Transverse colon (tissue), 4 donors: ENCODE data around the gene ZG16. TPM values are rescaled to one million over a fixed set of nuclear protein-coding genes. Genes with fewer than 3 reads are reported as not detected.
A peak's percentile ranks its signal among the peaks of the same experiment; 100 is the strongest.

Experiments
- DNase-seq: peaks from one replicate; pipeline ENCODE4 v3.0.0-alpha.2; 2019
- H3K27ac ChIP-seq, 4 donors: fragments of 200-600 bp; sonication (generic); 2 replicates each; pipeline ENCODE4 v1.5.1; 2016 to 2018; ENCODE audit warnings: inconsistent platforms in 4 of 4
- H3K27me3 ChIP-seq: fragments of 200-600 bp; sonication (generic); 2 replicates; pipeline ENCODE4 v1.5.1; 2017; ENCODE audit warnings: inconsistent platforms
- H3K36me3 ChIP-seq, 4 donors: fragments of 200-600 bp; sonication (generic); 2 replicates each; pipeline ENCODE4 v1.5.1; 2017 to 2019; ENCODE audit warnings: inconsistent platforms in 4 of 4
- H3K4me1 ChIP-seq, 4 donors: fragments of 200-600 bp; sonication (generic); 2 replicates each; pipeline ENCODE4 v1.5.1; 2017 to 2020; ENCODE audit warnings: inconsistent platforms in 4 of 4
- H3K4me3 ChIP-seq, 4 donors: fragments of 200-600 bp; sonication (generic); 1 replicate in 1 of 4; 2 replicates in 3 of 4; pipeline versions ENCODE4 v1.5.1 to v1.6.1; 2017 to 2019; ENCODE audit warnings: inconsistent platforms in 4 of 4
- H3K9me3 ChIP-seq, 2 donors: fragments of 200-600 bp; sonication (generic); 2 replicates each; pipeline ENCODE4 v1.5.1; 2017 to 2019; ENCODE audit warnings: inconsistent platforms in 2 of 2
- EP300 ChIP-seq: sonication (generic); formaldehyde crosslinking; IDR thresholded peaks from one replicate; pipeline ENCODE4 v1.6.1; 2017; ENCODE audit warnings: antibody characterized with exemption, low read depth
- POLR2A ChIP-seq: fragments of 450-650 bp; IDR thresholded peaks from one replicate; pipeline ENCODE4 v1.6.1; 2016; ENCODE audit warnings: antibody characterized with exemption, mild to moderate bottlenecking, moderate library complexity
- POLR2AphosphoS5 ChIP-seq, 3 donors: sonication (generic); formaldehyde crosslinking; IDR thresholded peaks; one replicate each; pipeline ENCODE4 v1.6.1; 2016; ENCODE audit warnings: antibody characterized with exemption in 3 of 3
- WGBS, 2 donors: methylation state at CpG; one replicate each; pipeline ENCODE4 v1.1.5; 2018; ENCODE audit warnings: low coverage in 1 of 2; 5-methylcytosine and 5-hydroxymethylcytosine counted together
- in situ Hi-C, 4 donors: fragments of 200-750 bp; cut with MboI; loops; one replicate each; pipeline versions ENCODE4 v1.15.0 to v1.15.1; 2017; ENCODE audit warnings: low sequenced_read_pairs in 3 of 4, low pct_ligation_motif_present in 1 of 4, low pct_unique_long_range_greater_than_20kb in 1 of 4
- intact Hi-C: fragments of 100-400 bp; cut with DNase I; formaldehyde crosslinking; loops from one replicate; pipeline ENCODE4 v1.15.1; 2023; ENCODE audit warnings: low total_unique reads
- total RNA-seq, 4 donors: library from RNA; depleted of rRNA; stranded (reverse); fragments of >200 nt; gene quantifications; one replicate each; pipeline ENCODE4 v1.1.0, GENCODE V29; 2016
- TF ChIP-seq, protein P1 (sequence below), 5 experiments: fragments of 200-600 bp in 3 of 5; fragments of 450-650 bp in 2 of 5; sonication (generic) in 3 of 5; IDR thresholded peaks; 1 replicate in 2 of 5; 2 replicates in 3 of 5; pipeline ENCODE4 v1.5.1; 2016 to 2017; ENCODE audit warnings: antibody characterized with exemption in 5 of 5, inconsistent platforms in 3 of 5, mild to moderate bottlenecking in 2 of 5, moderate library complexity in 1 of 5

Gene ZG16
- total RNA-seq, 4 donors from 2014 or later = 73.4 to 1,268 (median 104) TPM

DNA sequence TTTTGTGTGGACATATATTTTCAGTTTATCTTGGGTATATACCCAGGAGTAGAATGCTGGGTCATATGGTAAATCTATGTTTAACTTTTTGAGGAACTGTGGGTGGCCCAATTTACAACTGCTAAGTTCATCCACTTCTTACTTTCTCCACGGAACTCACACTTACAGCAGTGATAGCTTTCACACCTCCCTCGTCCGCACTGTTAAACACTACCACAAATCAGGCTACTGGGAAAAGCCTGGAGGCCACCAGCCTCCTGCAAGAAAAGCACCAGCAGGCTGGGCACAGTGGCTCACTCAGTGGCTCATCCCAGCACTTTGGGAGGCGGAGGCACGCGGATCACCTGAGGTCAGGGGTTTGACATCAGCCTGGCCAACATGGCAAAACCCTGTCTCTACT, 14.7 kb upstream of the ZG16 start:
- in situ Hi-C loops (no loop called here), intact Hi-C loops (no loop called here)
- no peak for DNase-seq
- TF ChIP-seq POLR2AphosphoS5 (IDR thresholded peaks at IDR 0.05) = no peak
- no peak for TF ChIP-seq POLR2A
- TF ChIP-seq EP300 = no peak
- TF ChIP-seq, protein P1, sequence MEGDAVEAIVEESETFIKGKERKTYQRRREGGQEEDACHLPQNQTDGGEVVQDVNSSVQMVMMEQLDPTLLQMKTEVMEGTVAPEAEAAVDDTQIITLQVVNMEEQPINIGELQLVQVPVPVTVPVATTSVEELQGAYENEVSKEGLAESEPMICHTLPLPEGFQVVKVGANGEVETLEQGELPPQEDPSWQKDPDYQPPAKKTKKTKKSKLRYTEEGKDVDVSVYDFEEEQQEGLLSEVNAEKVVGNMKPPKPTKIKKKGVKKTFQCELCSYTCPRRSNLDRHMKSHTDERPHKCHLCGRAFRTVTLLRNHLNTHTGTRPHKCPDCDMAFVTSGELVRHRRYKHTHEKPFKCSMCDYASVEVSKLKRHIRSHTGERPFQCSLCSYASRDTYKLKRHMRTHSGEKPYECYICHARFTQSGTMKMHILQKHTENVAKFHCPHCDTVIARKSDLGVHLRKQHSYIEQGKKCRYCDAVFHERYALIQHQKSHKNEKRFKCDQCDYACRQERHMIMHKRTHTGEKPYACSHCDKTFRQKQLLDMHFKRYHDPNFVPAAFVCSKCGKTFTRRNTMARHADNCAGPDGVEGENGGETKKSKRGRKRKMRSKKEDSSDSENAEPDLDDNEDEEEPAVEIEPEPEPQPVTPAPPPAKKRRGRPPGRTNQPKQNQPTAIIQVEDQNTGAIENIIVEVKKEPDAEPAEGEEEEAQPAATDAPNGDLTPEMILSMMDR (IDR thresholded peaks at IDR 0.05) = no peak
- H3K4me3 ChIP-seq = no peak overlapping the region
- H3K27ac ChIP-seq = no peak overlapping the region
- H3K36me3 ChIP-seq = no peaks in the 10 kb centered on the region
- no peaks in the 10 kb centered on the region for H3K9me3 ChIP-seq
- no peaks in the 10 kb centered on the region for H3K27me3 ChIP-seq
- peaks cover 0 to 38% (median 16%) of the 10 kb centered on the region in 4 donors for H3K4me1 ChIP-seq
- 77% methylated on average over 6 of the region's 6 CpGs; no CpG with 5 or more reads in 1 of the 2 donors for WGBS, 2 donors

DNA sequence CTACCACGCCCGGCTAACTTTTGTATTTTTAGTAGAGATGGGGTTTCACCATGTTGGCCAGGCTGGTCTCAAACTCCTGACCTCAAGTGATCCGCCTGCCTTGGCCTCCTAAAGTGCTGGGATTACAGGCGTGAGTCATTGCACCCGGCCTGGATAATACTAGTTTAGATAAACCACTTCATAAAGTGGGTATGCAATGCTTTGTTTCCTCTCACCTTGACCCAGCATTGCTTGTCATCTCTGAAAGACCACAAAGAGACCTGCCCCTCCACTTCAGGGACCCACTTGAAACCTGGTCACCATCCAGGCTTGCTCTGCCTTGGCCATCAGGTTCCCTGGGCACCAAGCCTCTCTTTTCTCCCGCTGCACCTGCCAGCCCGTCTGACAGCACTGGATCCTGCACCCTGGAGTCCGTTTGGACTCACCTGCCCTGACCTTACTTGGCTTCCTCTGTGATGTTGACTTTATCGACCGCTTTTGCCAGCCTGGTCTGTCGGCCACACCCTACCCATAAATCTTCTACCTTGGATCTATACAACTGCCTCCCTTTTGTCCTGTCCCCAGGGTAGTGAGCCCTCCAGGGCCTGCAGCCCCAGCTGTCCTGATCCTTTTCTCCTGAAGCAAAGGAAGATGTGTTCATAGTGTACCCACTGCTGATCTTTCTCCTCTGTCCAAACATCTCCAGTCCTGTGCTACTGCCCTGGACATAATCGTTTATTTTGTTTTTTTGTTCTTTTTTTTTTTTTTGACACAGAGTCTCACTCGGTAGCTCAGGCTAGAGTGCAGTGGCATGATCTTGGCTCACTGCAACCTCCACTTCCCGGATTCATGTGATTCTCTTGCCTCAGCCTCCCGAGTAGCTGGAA, 12.7 kb upstream of the ZG16 start:
- H3K36me3 ChIP-seq = no peaks in the 10 kb centered on the region
- H3K9me3 ChIP-seq = no peaks in the 10 kb centered on the region
- in situ Hi-C loops = no loop called here
- H3K4me1 ChIP-seq = peaks cover 0 to 36% (median 16%) of the 10 kb centered on the region in 4 donors
- 39 to 49% methylated on average over 6 to 15 of the region's 15 CpGs for WGBS, 2 donors
- intact Hi-C loops = no loop called here
- no peak overlapping the region for H3K4me3 ChIP-seq
- no peaks in the 10 kb centered on the region for H3K27me3 ChIP-seq
- DNase-seq = peak; percentile 69
- H3K27ac ChIP-seq = peak overlapping the region; percentile 56 to 78 (median 64)
- TF ChIP-seq POLR2AphosphoS5 (IDR thresholded peaks at IDR 0.05) (peak in 1 of 3 donors; percentile 21), EP300 (no peak)

DNA sequence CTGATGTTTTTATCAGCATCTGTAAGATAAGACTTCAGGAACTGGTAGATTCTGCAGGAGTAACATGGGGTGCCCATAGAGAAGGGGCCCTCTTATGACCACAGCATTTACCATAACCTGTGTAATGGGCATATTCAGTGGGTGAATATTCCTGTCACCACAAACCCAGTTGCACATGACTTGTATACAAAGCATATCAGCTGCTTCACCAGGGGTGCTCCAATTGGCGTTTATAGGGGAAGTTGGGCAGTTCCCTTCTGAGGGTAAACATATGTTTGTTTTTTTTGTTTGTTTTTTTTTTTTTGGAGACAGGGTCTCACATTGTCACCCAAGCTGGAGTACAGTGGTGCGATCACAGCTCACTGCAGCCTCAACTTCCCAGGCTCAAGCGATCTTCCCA, 11.5 kb upstream of the ZG16 start:
- WGBS, 2 donors = 67 to 89% methylated on average over 1 to 3 of the region's 3 CpGs
- in situ Hi-C loops = no loop called here
- intact Hi-C loops = no loop called here

DNA sequence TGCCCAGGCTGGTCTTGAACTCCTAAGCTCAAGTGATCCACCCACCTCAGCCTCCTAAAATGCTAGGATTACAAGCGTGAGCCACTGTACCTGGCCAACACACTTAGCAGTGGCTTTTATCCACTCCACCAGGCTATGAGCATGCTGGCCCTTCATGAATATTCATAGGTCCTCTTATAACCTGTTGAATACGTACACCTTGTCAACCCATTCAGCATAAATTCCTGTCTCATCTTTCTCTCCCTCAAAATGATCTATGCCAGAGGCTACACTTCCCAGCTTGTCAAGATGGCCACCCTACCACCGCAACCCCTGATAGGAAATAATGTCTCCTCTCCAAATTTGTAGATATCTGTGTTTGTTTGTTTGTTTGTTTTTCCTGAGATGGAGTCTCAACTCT, 11.0 kb upstream of the ZG16 start:
- no peak for DNase-seq
- no peak overlapping the region for H3K4me3 ChIP-seq
- no peak overlapping the region for H3K27ac ChIP-seq
- H3K36me3 ChIP-seq = no peaks in the 10 kb centered on the region
- peaks cover 0 to 29% (median 12%) of the 10 kb centered on the region in 4 donors for H3K4me1 ChIP-seq
- 88 to 93% methylated on average over 3 of the region's 3 CpGs for WGBS, 2 donors
- no peaks in the 10 kb centered on the region for H3K9me3 ChIP-seq
- no peaks in the 10 kb centered on the region for H3K27me3 ChIP-seq
- intact Hi-C loops (no loop called here), in situ Hi-C loops (no loop called here)
- TF ChIP-seq POLR2A (no peak), POLR2AphosphoS5 (IDR thresholded peaks at IDR 0.05) (no peak), EP300 (no peak)
- TF ChIP-seq, protein P1 (IDR thresholded peaks at IDR 0.05) = no peak

More for the DNA sequence above, 11.5 kb upstream of the ZG16 start:
- DNase-seq = no peak
- H3K4me1 ChIP-seq = peaks cover 0 to 32% (median 12%) of the 10 kb centered on the region in 4 donors
- H3K27me3 ChIP-seq = no peaks in the 10 kb centered on the region
- H3K4me3 ChIP-seq = no peak overlapping the region
- TF ChIP-seq POLR2AphosphoS5 (IDR thresholded peaks at IDR 0.05) (no peak), POLR2A (no peak), EP300 (no peak)
- TF ChIP-seq, protein P1 (IDR thresholded peaks at IDR 0.05) = no peak
- no peaks in the 10 kb centered on the region for H3K36me3 ChIP-seq
- H3K9me3 ChIP-seq = no peaks in the 10 kb centered on the region
- H3K27ac ChIP-seq = peak overlapping the region in 1 of 4 donors; percentile 68
